Measurements from ENCODE around the gene AGBL1.

AGBL1 gene

GRCh38 chr15:86591158-86591557 lies 511.5 kb downstream of the AGBL1 start:
- DNase-seq (ENCODE audit: low spot score) = no peak

GRCh38 chr15:86591994-86592735 lies 512.5 kb downstream of the AGBL1 start:
- no peak for DNase-seq (ENCODE audit: low spot score)

GRCh38 chr15:86595741-86596140 lies 516.1 kb downstream of the AGBL1 start:
- DNase-seq (ENCODE audit: low spot score) = no peak

- no peak for DNase-seq (ENCODE audit: low spot score)
Measured at GRCh38 chr15:86603466-86603865, 523.8 kb downstream of the AGBL1 start.

GRCh38 chr15:86608461-86609205 lies 529.0 kb downstream of the AGBL1 start:
- DNase-seq (ENCODE audit: low spot score) = no peak

GRCh38 chr15:86609275-86609674 lies 529.6 kb downstream of the AGBL1 start:
- DNase-seq (ENCODE audit: low spot score) = no peak

- DNase-seq (ENCODE audit: low spot score) = no peak
Measured at GRCh38 chr15:86610038-86610437, 530.4 kb downstream of the AGBL1 start.

GRCh38 chr15:86611417-86612040 lies 531.9 kb downstream of the AGBL1 start:
- DNase-seq (ENCODE audit: low spot score) = peak; percentile 69

- no peak for DNase-seq (ENCODE audit: low spot score)
Measured at GRCh38 chr15:86615411-86615810, 535.7 kb downstream of the AGBL1 start.

- DNase-seq (ENCODE audit: low spot score) = no peak
Measured at GRCh38 chr15:86615816-86616215, 536.1 kb downstream of the AGBL1 start.

- no peak for DNase-seq (ENCODE audit: low spot score)
Measured at GRCh38 chr15:86616771-86617170, 537.1 kb downstream of the AGBL1 start.

GRCh38 chr15:86620157-86620556 lies 540.5 kb downstream of the AGBL1 start:
- no peak for DNase-seq (ENCODE audit: low spot score)

GRCh38 chr15:86620641-86621349 lies 541.1 kb downstream of the AGBL1 start:
- DNase-seq (ENCODE audit: low spot score) = peak; percentile 66

- DNase-seq (ENCODE audit: low spot score) = no peak
Measured at GRCh38 chr15:86623236-86623635, 543.6 kb downstream of the AGBL1 start.

GRCh38 chr15:86624261-86625036 lies 544.8 kb downstream of the AGBL1 start:
- DNase-seq (ENCODE audit: low spot score) = peak; percentile 95

- DNase-seq (ENCODE audit: low spot score) = peak; percentile 85
Measured at GRCh38 chr15:86629409-86630356, 550.0 kb downstream of the AGBL1 start.

- no peak for DNase-seq (ENCODE audit: low spot score)
Measured at GRCh38 chr15:86630946-86631345, 551.3 kb downstream of the AGBL1 start.

GRCh38 chr15:86634146-86634545 lies 554.5 kb downstream of the AGBL1 start:
- DNase-seq (ENCODE audit: low spot score) = no peak

- no peak for DNase-seq (ENCODE audit: low spot score)
Measured at GRCh38 chr15:86634992-86635638, 555.4 kb downstream of the AGBL1 start.

GRCh38 chr15:86644339-86644738 lies 564.7 kb downstream of the AGBL1 start:
- peak; percentile 65 for DNase-seq (ENCODE audit: low spot score)

Data from LoVo (cell line).